Measurements from ENCODE around the gene DBNL.
"Not testable (repeated sequence)": the region's sequence is repeated elsewhere in the genome, so short reads cannot be mapped to it uniquely, and the experiment has no call there.

DNA sequence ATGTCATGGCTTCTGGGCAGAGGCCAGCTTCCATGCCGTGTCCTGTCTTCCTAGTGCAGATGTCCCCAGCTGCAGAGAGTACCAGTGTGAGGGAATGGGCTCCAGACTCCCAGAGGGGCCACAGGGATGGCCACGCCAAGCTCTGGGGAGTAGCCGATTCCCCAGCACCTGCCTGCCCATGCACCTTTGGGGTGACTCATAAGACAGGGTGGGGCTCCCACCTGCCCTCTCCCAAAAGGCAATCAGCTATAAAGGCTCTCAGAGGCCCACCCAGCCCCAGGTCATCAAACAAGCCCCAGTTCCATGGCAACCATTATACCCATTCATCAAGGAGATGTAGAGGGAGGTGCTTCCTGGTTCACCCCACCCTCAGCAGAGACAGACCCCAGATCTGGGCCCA, 47.0 kb upstream of the DBNL start, which contains the start of gene SPDYE1:
- TF ChIP-seq POLR2AphosphoS5 (IDR thresholded peaks at IDR 0.05; ENCODE audit: borderline replicate concordance, low read depth, low read length); EZH2 (IDR thresholded peaks at IDR 0.05); FOXP2 (optimal IDR thresholded peaks at IDR 0.05; ENCODE audit: control extremely low read depth, extremely low read length, insufficient read depth): not testable (repeated sequence)
